CD4-positive, alpha-beta T cell treated with Interleukin-12 subunit alpha and Interleukin-12 subunit beta, for 1 hour (primary cell): ENCODE measurements around the gene SUCLG2.

Source experiments
- DNase-seq: peaks from one replicate; pipeline ENCODE4 v3.0.0-alpha.2; 2020

The SUCLG2 gene

DNA sequence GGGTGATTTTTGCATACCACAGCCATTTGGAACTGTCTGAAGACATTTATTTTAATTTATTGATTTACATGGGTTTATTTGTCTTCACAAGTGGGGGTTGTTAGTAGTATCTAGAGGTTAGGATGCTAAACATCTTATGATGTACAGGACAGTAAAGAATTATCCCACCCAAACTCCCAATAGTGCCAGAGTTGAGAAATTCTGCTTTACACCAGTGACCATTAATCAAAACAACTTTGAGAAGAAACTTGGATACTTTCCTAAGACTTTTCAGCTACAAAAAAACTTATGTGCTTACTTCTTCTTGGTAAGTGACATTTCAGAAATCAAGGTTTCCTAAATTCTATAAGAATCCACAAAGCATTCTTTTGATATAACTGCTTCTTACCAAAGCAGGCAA, 156.7 kb downstream of the SUCLG2 start:
- no peak for DNase-seq

DNA sequence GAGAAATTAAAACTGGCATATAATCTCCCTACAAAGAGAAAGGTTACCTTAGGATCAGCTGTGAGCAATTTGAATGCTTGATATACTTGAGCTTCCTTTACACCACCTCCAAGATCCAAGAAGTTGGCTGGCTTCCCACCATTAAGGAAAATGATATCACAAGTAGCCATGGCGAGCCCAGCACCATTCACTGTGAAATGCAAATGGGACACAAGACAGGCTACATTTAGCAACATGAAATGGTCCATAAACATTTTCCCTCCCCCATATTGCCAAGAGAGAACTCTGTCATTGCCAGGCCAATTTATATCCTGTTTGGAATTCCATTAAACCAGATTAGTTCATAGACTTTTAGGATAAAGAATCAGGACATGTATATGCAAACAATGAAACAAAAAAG, 158.7 kb downstream of the SUCLG2 start:
- DNase-seq = no peak

DNA sequence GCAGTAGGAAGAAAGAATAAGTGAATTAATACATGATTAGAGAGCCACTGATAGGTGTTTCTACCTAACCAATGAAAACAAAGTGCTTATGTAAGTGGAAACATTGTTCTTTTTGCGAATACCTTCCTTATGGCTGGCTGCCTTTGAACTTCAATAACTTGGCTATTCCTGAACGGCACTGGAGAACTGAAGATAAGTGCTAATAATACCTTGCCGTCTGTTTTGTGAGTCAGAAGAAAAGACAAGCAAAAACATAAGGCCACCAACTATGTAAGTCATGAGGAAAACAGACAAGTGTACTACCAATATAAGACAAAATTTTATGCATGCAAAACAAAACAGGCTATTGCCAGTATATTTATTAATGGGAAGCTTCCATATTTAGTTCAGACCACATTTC, 160.6 kb downstream of the SUCLG2 start:
- DNase-seq = no peak

DNA sequence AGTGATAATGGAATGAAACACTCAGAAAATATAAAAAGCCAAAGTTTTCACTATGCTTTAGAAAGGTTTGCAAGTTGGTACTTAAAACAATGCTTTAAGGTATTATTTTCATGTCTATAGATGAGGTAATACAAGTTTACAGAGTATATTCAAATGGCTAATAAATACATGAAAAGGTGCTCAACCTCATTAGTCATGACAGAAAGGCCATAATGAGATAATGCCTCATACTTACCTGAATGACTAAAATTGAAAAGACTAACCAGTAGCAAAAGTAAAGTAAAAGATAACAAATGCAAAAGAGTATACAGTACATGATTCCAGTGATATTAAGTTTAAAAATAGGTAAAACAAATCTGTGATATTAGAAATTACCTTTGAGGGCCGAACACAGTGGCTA, 163.8 kb downstream of the SUCLG2 start:
- no peak for DNase-seq

DNA sequence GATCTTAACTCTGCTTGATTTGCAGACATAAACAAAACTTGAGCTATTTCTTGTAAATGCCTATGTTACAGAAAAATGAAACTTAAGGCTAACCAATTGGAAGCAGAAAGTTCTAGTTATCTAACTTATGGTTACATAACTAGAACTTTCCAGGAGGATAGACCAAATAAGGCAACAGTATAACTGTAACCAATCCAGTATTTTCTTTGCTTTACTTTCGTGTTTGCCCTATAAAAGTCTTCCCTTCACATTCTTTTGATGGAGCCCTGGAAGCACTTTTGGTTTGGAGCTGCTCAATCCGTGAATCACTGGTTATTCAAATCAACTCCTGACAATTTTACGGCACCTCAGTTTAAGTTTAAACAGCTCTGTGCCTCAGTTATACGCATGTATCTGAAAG, 164.6 kb downstream of the SUCLG2 start:
- no peak for DNase-seq

DNA sequence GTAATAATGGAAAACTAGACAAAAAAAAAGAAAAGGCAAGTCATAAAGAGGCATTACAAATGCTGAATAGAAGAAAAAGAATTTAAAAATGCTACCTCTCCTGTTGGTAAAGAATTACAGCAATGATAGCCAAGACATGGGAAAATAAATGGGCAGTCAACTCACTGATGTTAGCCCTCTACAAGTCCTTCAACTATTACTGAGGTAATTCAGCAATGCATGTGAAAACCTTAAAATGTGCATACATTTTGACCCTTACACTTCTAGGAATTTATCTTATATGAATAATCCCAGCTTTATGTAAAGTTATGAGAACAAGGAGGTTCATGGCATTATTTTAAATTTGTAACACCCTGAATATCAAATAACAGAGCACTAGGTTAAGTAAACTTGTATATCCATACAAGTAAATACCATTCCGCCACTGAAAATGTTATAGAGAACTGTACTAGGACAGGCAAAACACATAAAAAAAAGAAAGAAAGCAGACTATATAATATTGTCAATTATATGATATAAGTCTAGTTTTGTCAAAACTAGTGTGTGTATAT, 166.8 kb downstream of the SUCLG2 start:
- no peak for DNase-seq

DNA sequence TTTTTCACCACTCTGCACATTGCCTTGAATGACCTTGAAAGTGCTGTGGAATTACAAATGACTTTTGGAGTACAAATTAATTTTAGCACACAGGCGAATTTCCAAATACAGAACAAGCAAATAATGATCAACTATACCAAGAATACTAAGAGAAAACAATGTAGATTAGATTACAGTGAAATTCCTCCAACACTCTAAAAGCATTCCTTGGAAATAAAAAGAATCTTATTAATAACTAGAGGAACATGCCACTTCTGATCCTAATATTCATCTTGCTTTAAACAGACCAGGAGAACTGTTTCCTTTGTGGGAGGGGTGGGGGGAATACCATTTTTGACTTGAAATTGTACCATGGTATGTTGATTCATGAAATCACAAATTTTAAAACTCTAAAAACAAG, 167.5 kb downstream of the SUCLG2 start:
- DNase-seq = no peak

DNA sequence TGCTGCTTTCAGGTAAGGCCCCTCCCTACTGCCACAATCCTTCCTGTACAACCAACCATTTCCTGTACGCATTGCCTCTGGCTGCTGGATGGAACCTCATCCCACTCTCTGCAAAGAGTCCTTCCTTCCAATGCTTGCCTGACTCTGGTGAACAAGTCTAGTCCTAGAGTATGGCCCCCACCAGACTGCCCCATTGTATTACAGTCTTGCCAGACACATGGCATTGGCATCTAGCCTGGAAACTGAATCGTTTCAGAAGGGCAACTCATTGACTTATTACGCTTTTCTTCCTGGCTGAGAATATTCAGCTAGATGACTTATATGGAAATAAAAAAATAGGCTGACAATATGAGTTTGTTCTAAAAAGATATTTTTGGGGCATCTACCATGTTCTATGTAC, 170.3 kb downstream of the SUCLG2 start:
- DNase-seq = no peak

DNA sequence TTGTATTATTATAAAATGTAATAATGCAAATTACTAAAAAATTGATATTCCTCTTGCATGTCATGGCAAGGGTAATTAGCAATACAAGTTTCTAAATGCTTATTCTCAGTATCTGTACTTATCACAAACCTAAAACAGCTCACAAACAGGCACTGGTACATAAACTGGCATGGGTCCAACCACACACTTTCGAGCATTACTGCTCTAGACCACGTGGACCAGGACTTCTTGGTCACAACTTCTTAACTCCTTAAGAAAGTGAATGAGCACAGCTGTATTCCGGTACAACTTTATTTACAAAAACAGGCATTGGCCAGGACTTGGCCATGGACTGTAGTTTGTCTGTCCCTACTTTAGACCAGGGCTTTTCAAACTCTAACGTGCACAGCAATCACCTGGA, 173.3 kb downstream of the SUCLG2 start:
- no peak for DNase-seq

DNA sequence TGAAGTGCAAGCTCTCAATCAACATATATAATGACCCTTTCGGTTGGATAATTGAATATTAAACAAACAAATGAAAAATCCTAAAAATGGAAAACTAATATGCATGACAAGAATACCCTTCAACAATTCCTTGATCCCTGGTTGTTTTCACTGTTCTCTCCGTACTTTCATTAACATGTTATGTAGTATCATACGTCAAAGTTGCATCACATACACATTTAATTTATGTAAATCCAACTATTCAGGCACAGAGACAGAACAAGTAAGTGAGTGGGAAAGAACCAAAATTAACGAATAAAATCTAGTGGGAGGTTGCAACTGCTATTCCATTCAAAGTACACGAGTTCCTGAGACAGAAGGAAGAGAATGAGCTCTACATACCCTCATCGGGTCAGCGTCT, 176.0 kb downstream of the SUCLG2 start:
- no peak for DNase-seq

DNA sequence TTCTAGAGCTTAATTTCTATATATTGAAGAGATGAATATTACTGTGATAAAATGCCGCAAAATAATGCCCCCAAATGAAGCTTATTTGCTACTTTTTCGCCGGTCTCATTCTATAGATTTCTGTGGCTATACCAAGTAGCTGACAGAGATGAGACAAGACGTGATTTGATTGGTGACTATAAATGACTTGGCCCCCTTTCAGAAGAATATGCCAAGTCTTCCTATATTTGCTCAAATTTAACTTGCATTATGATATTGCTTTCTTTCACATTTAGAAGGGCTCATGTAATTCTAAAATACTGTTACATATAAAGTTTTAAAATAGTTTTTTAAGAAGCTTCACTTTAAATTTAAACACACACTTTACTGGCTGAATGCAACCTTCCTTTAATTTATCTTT, 180.1 kb downstream of the SUCLG2 start:
- no peak for DNase-seq

DNA sequence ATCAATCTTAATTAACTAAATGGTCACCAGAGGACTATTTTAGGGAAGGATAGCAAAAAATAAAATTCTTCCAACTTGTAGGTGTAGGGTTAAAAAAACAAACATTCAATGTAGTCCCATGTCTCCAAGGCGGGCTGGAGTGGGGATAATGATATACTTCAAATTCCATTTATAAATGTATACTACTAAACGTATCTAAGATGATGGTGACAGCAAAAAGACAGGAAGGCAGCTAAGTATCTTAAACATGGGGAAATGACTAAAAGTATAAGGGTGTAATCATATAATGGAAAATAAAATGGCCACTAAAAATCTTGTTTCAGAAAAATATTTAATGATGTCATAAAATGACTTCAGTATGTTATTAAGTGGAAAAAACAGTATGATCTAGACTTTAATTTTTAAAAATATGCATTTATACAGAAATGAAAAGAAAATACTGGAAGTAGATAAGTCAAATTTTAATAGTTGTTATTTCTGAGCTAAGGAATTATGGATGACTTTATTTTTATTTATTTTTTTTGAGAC, 181.7 kb downstream of the SUCLG2 start:
- no peak for DNase-seq

DNA sequence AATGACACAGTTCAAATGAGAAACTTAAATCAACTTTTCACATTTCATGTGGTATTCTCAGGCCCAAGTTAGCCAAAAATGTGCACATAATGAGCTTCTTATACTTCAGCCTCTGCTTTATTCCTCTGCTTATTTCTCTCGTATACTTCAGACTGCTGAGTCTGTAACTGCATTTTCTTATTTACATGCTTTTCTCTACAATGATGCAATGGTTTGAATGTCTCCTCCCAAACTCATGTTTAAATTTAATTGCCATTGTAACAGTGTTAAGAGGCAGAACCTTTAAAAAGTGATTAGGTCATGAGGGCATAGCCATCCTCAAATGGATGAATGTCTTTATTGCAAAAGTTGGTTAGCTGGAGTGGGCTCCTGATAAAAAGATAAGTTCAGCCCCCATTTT, 184.2 kb downstream of the SUCLG2 start:
- no peak for DNase-seq

DNA sequence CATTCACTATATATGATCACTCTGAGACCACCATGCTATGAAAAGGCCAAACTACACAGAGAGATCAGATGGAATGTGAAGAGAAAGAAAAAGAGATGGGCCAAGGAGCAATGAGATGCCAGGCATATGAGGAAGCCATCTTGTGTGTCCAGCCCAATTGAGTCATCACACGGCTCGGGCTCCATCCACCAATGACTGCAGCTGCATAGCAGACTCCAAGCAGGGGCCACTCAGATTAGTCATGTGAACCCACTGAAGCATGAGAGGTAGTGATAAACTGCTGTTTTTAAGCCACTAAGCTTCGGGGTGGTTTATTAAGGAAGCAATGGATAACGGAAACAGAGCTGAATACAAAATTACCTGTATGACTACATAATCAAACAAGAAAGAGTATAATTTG, 185.9 kb downstream of the SUCLG2 start:
- no peak for DNase-seq

DNA sequence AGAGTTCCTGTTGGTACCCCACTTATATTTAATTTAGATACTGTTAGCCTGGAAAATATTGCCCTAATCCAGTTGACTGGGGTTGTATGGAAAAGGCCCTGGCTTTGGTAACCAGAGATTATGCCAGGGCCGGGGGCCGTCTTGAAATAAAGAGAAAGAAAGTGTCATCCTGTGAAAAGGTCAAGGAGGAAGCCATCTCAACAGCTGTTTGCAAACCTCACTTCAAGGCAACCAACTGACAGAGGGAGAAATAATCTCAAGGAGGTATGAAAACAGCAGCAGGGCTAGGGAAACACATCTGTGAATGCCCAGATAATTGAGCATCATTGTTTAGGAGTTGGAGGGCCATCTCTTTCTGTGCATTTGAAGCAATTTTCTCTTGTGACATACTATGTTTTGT, 190.8 kb downstream of the SUCLG2 start:
- DNase-seq = no peak

DNA sequence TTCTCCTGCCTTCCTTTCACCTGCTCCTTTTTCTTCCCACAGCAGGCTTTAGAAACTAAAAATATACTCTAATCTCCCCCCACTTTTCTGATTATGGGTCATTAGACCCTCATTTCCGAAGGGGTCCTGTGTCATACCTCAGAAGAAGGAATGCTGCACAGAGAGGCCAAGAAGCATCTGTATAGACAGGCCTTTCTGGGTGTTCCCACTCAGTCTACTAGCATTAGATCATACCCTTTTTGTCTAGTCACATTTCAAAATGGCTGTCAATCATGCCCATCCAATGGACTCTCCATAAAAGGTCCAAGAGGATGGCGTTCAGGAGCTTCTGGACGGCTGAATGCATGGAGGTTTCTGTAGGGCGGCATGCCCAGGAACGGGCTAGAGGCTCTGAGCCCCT, 192.2 kb downstream of the SUCLG2 start:
- DNase-seq = no peak

DNA sequence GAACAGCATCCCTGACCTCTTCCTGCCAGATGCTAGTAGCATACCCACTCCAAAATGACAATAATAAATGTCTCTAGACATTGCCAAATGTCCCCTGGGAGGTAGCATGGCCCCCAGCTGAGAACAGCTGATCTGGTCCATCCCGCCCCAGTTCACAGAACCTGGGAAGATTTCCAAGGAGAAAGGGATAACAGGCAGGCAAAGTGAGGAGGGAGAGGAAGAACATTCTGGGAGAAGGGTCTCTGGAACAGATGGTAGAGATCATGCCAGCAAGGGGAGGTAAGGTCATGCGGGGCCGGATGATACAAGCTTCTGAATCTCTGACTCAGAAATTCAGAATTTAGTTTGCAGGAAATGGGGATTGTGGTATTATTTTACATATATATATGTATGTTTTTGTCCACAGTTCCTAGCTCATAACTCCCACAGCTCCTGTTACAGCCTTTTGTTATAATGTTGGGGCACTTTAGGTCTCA, 192.7 kb downstream of the SUCLG2 start:
- no peak for DNase-seq

DNA sequence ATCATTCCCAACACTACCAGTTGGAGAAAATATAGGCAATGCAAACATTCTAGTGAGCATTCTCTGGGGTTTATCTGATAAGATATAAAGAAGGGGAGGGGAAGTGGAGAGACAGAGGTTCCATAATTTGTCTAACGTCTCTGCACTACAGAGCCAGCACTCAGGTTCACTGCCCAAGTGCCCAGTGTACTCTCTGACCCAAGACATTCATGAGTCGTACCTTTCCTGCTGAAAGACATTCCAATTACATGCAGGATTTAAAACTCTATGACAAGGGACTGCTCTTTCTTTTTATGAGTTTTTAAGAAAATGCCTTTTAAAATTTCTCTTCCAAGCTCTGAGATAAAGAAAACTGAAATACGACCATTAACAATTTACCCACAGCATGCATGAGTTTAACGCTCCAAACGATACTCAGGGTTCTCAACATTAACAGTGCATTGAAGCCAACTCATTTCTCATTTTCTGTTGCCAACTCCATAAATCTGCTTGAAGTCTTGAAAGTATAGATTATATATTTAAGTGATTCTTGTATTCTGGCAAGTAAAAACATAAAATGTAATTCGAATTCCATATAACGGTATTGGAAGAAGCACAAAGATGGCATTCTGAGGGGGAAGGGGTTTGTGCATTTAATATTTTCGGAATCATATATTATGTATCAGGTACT, 193.4 kb downstream of the SUCLG2 start:
- no peak for DNase-seq

DNA sequence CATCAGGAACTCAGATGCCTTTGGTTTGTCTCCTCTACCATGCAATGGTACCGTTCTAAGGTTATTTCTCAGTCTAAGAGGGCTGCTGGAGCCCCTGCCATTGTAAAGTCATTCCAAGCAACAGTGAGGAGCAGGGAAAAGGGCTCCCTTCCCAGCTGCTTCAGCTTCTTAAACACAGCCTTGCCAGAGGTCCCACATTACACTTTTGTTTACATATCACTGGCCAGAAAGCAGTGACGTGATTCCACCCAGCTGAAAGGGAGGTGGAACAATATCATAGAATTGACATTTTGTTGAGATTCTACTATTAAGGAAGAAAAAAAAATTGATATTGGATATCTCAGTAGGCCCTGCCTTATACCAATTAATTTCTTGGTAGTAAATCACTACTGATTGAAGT, 194.6 kb downstream of the SUCLG2 start:
- DNase-seq = no peak

DNA sequence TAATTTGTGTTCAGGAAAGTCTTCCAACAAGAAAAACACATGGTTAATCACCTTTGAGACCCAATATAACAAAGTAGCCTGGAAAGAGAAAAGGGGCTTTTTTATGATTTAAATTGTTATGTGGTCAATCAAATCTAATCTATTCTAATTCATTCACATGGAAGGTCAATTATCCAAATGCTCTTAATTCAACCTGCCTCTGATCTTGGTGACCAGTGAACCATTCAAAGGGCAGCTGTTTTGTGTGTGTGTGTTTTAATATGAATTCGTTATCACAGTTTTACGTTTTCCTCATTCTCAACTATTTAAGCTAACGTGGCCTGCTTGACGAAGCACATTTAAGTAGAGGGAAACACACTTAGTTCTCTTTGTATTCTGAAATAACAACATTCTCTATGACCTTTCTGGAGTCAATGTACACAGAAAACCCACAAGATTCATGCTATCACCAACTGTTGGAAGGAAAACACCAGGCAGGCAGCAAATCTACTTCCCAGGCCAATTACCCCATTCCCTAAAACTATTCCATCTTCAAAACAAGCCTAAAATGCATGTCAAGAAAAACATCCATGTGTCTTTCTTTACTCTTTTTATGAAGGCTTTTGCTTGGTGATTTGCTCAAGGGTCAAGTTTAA, 195.4 kb downstream of the SUCLG2 start:
- no peak for DNase-seq

DNA sequence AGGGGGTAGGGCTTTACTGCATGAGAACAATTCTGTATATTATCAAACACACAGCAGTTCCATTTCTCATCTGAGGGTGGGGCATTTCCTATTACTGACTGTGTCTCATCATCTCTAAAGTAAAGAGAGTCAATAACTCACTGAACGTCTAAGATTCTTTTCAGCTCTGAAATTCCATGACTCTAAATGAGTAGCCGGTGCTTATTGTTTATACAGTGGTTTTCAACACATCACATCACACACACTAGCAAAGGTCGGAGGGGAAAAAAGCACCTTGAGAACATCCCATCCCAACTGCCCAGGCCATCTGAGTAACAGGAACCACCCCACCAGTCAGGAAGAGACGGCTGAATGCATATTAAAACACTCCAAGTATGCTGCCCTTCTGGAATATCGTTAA, 196.0 kb downstream of the SUCLG2 start:
- no peak for DNase-seq

DNA sequence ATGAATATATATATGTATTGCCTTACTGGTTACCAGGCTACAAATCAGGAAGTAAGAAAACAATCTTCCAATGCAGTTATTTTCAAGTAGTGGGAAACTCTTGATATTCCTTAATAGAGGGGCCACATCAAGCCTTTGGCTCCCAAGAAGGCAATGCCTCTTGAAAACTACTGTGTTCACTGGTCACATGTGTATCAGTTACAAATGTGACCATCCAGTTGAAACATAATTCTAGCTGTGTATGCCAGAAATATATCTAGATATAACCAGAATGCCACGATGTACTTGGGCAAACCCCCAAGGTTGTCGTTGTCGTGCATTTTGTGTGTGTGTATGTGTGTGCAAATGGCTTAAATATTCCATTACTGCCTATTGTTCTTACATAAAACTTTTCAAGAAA, 200.8 kb downstream of the SUCLG2 start:
- no peak for DNase-seq

DNA sequence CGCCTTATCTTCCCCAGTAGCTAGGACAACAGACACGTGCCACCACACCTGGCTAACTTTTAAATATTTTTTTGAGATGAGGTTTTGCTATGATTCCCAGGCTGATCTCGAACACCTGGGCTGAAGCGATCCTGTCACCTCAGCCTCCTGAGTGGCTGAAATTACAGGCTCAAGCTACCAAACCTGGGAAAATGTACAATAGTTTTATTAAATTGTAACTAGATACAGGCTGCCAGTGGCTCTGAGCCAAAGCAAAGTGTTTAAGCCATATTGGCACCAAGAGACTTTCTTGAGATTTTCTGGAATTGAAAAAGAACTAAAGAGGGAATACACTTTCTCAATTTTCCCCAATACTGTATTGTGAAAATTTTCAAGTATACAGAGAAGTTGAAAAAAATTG, 204.3 kb downstream of the SUCLG2 start:
- no peak for DNase-seq

DNA sequence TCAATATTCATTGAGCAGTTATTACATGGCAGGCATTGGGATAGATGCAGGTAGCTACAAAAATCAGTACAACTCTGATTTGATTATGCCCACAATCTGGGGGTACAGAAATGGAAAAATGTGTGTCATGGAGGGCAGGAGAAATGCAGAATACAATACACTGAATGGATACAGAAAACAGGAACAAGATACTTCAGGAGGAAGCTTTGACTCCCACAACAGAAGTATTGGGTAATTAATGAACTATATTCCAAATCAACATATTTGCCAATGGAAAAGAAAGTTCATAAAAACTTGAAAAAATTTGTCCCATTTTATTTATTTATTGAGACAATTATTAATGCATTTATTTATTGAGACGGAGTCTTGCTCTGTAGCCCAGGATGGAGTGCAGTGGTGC, 207.0 kb downstream of the SUCLG2 start:
- no peak for DNase-seq

DNA sequence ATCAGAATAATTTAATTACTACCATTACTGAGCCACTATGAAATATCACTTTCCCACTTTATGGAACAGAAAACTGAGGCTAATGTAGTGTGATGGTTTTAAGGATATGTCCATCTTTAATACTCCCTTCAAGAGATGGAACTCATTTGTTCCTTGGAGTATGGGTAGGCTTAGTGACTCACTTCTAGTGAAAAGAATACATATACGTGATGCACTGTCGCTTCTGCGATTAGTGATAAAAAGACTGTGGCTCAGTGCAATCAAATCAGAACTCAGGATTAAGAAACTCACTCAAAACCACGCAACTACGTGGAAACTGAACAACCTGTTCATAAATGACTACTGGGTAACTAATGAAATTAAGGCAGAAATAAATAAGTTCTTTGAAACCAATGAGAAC, 216.6 kb downstream of the SUCLG2 start:
- DNase-seq = no peak
